ENCODE data around the gene SLC9C2. TPM values are rescaled to one million over a fixed set of nuclear protein-coding genes. Genes with fewer than 3 reads are reported as not detected.

Gene SLC9C2
- polyA plus RNA-seq, 1 of the 3 experiments (the other 2 are of a cell fraction): not detected

- DNase-seq: peak; percentile 22
- Histone ChIP-seq H3K27me3 (ENCODE audit: insufficient read depth) (no peaks in the 10 kb centered on the region), H3F3A (replicated peaks; ENCODE audit: insufficient read depth) (peaks cover 30% of the 10 kb centered on the region), H4K20me1 (ENCODE audit: insufficient read depth) (peaks cover 8% of the 10 kb centered on the region; the same call in 1 of the 2 replicates), H3K4me3 (ENCODE audit: low read depth in 2 of 2, low read length in 1 of 2) (peak overlapping the region; percentile 81 to 99), H3K9me3 (no peaks in the 10 kb centered on the region), H3K4me2 (peak overlapping the region; percentile 92), H2AFZ (ENCODE audit: low read depth) (peak overlapping the region; percentile 67; the same call in 1 of the 2 replicates), H3K79me2 (ENCODE audit: insufficient read depth) (peaks cover 67% of the 10 kb centered on the region), H3K36me3 (replicated peaks in 1 of 2; ENCODE audit: control insufficient read depth in 1 of 2, insufficient read depth in 2 of 2, low read length in 1 of 2) (peaks cover 37 to 42% of the 10 kb centered on the region in 2 experiments), H3K9ac (peak overlapping the region; percentile 90), H3K9me2 (no peaks in the 10 kb centered on the region), H3K27ac (ENCODE audit: low read depth in 2 of 2, low read length in 1 of 2) (peak overlapping the region; percentile 86 to 95), H3K4me1 (ENCODE audit: control insufficient read depth in 1 of 2, insufficient read depth in 2 of 2, low read depth in 1 of 2, low read length in 1 of 2) (peaks cover 17 to 45% of the 10 kb centered on the region in 2 experiments; a peak in 3 of 4 replicates)
- CTCF ChIA-PET: interaction anchor here (0.7 to 2.7 kb wide), 5 partner anchors 18 to 740 kb away, joined by 3 to 10 read pairs (median 3); no protein-coding TSS in a partner anchor
- WGBS (ENCODE audit: low lambda C conversion rate): 2% methylated on average over 9 of the region's 9 CpGs
- POLR2A ChIA-PET: interaction anchor here (0.6 kb wide), 1 partner anchor 390 kb away, joined by 3 read pairs; the partner anchor contains the start of genes GAS5 and ZBTB37
- peak; percentile 68; the same call in 1 of the 2 replicates for TF ChIP-seq SIN3A (IDR thresholded peaks at IDR 0.05; ENCODE audit: borderline replicate concordance, low read depth, low read length)
- peak; percentile 49; the same call in 1 of the 2 replicates for TF ChIP-seq MAX (IDR thresholded peaks at IDR 0.05; ENCODE audit: low read depth)
- TF ChIP-seq JUND (IDR thresholded peaks at IDR 0.05): no peak
- TF ChIP-seq PBX3 (IDR thresholded peaks at IDR 0.05): no peak
- no peak for TF ChIP-seq YY1 (IDR thresholded peaks at IDR 0.05; ENCODE audit: low read depth)
- TF ChIP-seq SMC3 (IDR thresholded peaks at IDR 0.05; ENCODE audit: low read depth, low read length): no peak
- no peak for TF ChIP-seq MEF2A (IDR thresholded peaks at IDR 0.05; ENCODE audit: borderline replicate concordance, low read depth)
- no peak for TF ChIP-seq TCF12 (IDR thresholded peaks at IDR 0.05)
- TF ChIP-seq TEAD4 (IDR thresholded peaks at IDR 0.05; ENCODE audit: borderline replicate concordance, insufficient read depth): no peak
- no peak for TF ChIP-seq FOXJ3 (CRISPR knock-in tag; IDR thresholded peaks at IDR 0.05)
- 0 out of 2 replicates have a peak, but pooled peaks have one; percentile 43 for TF ChIP-seq TAF1 (IDR thresholded peaks at IDR 0.05; ENCODE audit: borderline replicate concordance, low read depth, low read length)
- TF ChIP-seq CHD2 (IDR thresholded peaks at IDR 0.05; ENCODE audit: low read length, partially characterized antibody): no peak
- no peak for TF ChIP-seq IRF3 (IDR thresholded peaks at IDR 0.05; ENCODE audit: low read depth, low read length)
- no peak for TF ChIP-seq EZH2phosphoT487 (IDR thresholded peaks at IDR 0.05; ENCODE audit: borderline replicate concordance, low read depth)
- peak; percentile 87 for TF ChIP-seq MXI1 (IDR thresholded peaks at IDR 0.05; ENCODE audit: low read depth, low read length)
- TF ChIP-seq POLR2AphosphoS5 (IDR thresholded peaks at IDR 0.05; ENCODE audit: low read depth, low read length): peak; percentile 12; the same call in 1 of the 2 replicates
- no peak for TF ChIP-seq EP300 (IDR thresholded peaks at IDR 0.05; ENCODE audit: borderline replicate concordance in 1 of 2, low read depth in 1 of 2, low read length in 1 of 2)
These were observed 124.7 kb downstream of the SLC9C2 start for GRCh38 chr1:173478094-173478674.

Measured in SK-N-SH (cell line).